Measurements from ENCODE around the gene CELF4.

The CELF4 gene

GRCh38 chr18:37305066-37305465, 260.5 kb downstream of the CELF4 start:
- Histone ChIP-seq H3K79me2 (ENCODE audit: insufficient read depth, low read length) (no peaks in the 10 kb centered on the region), H3K27me3 (ENCODE audit: low read length) (no peaks in the 10 kb centered on the region; the same call in 1 of the 2 replicates), H3K9ac (ENCODE audit: low read length) (no peak overlapping the region), H3K9me3 (ENCODE audit: insufficient read depth, low read length) (no peaks in the 10 kb centered on the region), H4K20me1 (ENCODE audit: low read depth, low read length) (no peaks in the 10 kb centered on the region), H3K4me2 (ENCODE audit: low read depth, low read length, poor library complexity, severe bottlenecking) (no peak overlapping the region), H3K36me3 (ENCODE audit: low read length) (no peaks in the 10 kb centered on the region), H3K27ac (ENCODE audit: low read depth, low read length) (no peak overlapping the region), H2AFZ (ENCODE audit: low read depth, low read length, severe bottlenecking) (no peak overlapping the region), H3K9me2 (replicated peaks; ENCODE audit: insufficient read depth, low read length) (no peaks in the 10 kb centered on the region), H3F3A (ENCODE audit: insufficient read depth) (no peaks in the 10 kb centered on the region), H3K4me3 (ENCODE audit: insufficient read depth, low read length, poor library complexity, severe bottlenecking) (no peak overlapping the region)
- TF ChIP-seq EZH2phosphoT487 (conservative IDR thresholded peaks at IDR 0.05; ENCODE audit: low read length) (no peak), CTCF (IDR thresholded peaks at IDR 0.05; ENCODE audit: insufficient read depth, low read length, poor library complexity, severe bottlenecking) (no peak)

GRCh38 chr18:37304012-37304680, 261.5 kb downstream of the CELF4 start:
- H3K27ac ChIP-seq (ENCODE audit: low read depth, low read length): no peak overlapping the region
- H4K20me1 ChIP-seq (ENCODE audit: low read depth, low read length): no peaks in the 10 kb centered on the region
- TF ChIP-seq EZH2phosphoT487 (conservative IDR thresholded peaks at IDR 0.05; ENCODE audit: low read length) (no peak), CTCF (IDR thresholded peaks at IDR 0.05; ENCODE audit: insufficient read depth, low read length, poor library complexity, severe bottlenecking) (no peak)

DNA sequence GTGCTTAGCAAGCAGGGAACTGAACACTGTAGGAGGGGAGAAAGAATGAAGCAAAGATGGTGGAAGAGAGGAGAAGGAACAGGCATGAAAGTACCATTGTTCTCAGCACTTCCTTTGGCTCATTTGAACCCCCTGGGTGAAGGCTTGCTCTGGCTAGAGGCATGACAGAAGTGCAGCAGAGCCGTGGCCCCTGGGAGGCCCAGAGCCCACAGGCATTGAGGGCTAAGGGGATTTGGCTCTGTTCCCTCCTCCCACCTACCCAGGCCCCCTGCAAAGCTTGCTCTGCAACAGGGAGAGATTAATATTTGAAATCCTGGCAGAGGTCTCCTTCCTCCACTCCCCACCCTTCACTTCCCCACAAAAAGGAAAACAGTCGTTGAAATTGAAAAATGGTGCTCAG, 262.6 kb downstream of the CELF4 start:
- Histone ChIP-seq H3K27ac (ENCODE audit: low read depth, low read length) (no peak overlapping the region), H4K20me1 (ENCODE audit: low read depth, low read length) (no peaks in the 10 kb centered on the region), H3K27me3 (ENCODE audit: low read length) (no peaks in the 10 kb centered on the region), H3K9me3 (ENCODE audit: insufficient read depth, low read length) (no peaks in the 10 kb centered on the region), H3F3A (ENCODE audit: insufficient read depth) (no peaks in the 10 kb centered on the region), H3K4me2 (ENCODE audit: low read depth, low read length, poor library complexity, severe bottlenecking) (no peak overlapping the region), H3K36me3 (ENCODE audit: low read length) (no peaks in the 10 kb centered on the region), H2AFZ (ENCODE audit: low read depth, low read length, severe bottlenecking) (no peak overlapping the region), H3K9ac (ENCODE audit: low read length) (no peak overlapping the region), H3K79me2 (ENCODE audit: insufficient read depth, low read length) (no peaks in the 10 kb centered on the region), H3K9me2 (replicated peaks; ENCODE audit: insufficient read depth, low read length) (no peaks in the 10 kb centered on the region), H3K4me3 (ENCODE audit: insufficient read depth, low read length, poor library complexity, severe bottlenecking) (no peak overlapping the region)
- TF ChIP-seq EZH2phosphoT487 (conservative IDR thresholded peaks at IDR 0.05; ENCODE audit: low read length) (no peak), CTCF (IDR thresholded peaks at IDR 0.05; ENCODE audit: insufficient read depth, low read length, poor library complexity, severe bottlenecking) (no peak)

More at GRCh38 chr18:37304012-37304680, 261.5 kb downstream of the CELF4 start:
- H3K4me3 ChIP-seq (ENCODE audit: insufficient read depth, low read length, poor library complexity, severe bottlenecking): no peak overlapping the region
- no peaks in the 10 kb centered on the region; the same call in 1 of the 2 replicates for H3K27me3 ChIP-seq (ENCODE audit: low read length)
- no peaks in the 10 kb centered on the region for H3F3A ChIP-seq (ENCODE audit: insufficient read depth)
- H3K4me2 ChIP-seq (ENCODE audit: low read depth, low read length, poor library complexity, severe bottlenecking): no peak overlapping the region
- no peaks in the 10 kb centered on the region for H3K79me2 ChIP-seq (ENCODE audit: insufficient read depth, low read length)
- H3K9me3 ChIP-seq (ENCODE audit: insufficient read depth, low read length): no peaks in the 10 kb centered on the region
- no peaks in the 10 kb centered on the region for H3K36me3 ChIP-seq (ENCODE audit: low read length)
- no peaks in the 10 kb centered on the region for H3K9me2 ChIP-seq (replicated peaks; ENCODE audit: insufficient read depth, low read length)
- H2AFZ ChIP-seq (ENCODE audit: low read depth, low read length, severe bottlenecking): no peak overlapping the region
- H3K9ac ChIP-seq (ENCODE audit: low read length): no peak overlapping the region
